Thyroid gland (tissue), 4 donors: ENCODE results near the gene GBP6.

Experiments used
- POLR2A ChIP-seq, 2 donors: fragments of 450-650 bp; IDR thresholded peaks; one replicate each; pipeline ENCODE4 v1.6.1; 2017; ENCODE audit warnings: antibody characterized with exemption in 2 of 2, mild to moderate bottlenecking in 2 of 2, moderate library complexity in 1 of 2
- TF ChIP-seq, protein P1 (sequence below), 6 experiments: fragments of 200-600 bp in 3 of 6; fragments of 450-650 bp in 3 of 6; sonication (generic) in 3 of 6; IDR thresholded peaks; one replicate each; pipeline ENCODE4 v1.5.1; 2016 to 2019; ENCODE audit warnings: antibody characterized with exemption in 6 of 6, mild to moderate bottlenecking in 2 of 6, inconsistent platforms in 1 of 6, moderate library complexity in 1 of 6

DNA sequence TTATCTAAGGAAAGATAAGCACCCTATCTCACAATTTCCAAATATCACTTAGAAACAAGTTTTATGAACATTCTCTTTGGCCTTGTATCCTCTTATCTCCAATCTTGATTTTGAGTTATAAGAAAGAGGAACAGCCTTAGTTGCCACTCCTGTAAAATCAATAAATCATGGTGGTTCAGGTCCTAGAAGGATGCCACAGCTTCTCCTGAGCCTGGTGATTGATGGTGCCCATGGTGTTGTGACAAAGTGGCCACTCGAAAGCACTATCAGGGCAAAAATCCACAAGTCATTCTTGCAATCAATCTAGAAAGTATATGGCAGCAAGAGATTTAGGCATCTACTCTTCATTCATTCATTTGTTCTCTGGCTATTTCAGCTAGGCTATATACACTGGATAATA, 27.8 kb downstream of the GBP6 start:
- TF ChIP-seq POLR2A (IDR thresholded peaks at IDR 0.05) = no peak
- TF ChIP-seq, protein P1, sequence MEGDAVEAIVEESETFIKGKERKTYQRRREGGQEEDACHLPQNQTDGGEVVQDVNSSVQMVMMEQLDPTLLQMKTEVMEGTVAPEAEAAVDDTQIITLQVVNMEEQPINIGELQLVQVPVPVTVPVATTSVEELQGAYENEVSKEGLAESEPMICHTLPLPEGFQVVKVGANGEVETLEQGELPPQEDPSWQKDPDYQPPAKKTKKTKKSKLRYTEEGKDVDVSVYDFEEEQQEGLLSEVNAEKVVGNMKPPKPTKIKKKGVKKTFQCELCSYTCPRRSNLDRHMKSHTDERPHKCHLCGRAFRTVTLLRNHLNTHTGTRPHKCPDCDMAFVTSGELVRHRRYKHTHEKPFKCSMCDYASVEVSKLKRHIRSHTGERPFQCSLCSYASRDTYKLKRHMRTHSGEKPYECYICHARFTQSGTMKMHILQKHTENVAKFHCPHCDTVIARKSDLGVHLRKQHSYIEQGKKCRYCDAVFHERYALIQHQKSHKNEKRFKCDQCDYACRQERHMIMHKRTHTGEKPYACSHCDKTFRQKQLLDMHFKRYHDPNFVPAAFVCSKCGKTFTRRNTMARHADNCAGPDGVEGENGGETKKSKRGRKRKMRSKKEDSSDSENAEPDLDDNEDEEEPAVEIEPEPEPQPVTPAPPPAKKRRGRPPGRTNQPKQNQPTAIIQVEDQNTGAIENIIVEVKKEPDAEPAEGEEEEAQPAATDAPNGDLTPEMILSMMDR (IDR thresholded peaks at IDR 0.05) = no peak
